Measurements from ENCODE around the gene LHCGR.

DNA sequence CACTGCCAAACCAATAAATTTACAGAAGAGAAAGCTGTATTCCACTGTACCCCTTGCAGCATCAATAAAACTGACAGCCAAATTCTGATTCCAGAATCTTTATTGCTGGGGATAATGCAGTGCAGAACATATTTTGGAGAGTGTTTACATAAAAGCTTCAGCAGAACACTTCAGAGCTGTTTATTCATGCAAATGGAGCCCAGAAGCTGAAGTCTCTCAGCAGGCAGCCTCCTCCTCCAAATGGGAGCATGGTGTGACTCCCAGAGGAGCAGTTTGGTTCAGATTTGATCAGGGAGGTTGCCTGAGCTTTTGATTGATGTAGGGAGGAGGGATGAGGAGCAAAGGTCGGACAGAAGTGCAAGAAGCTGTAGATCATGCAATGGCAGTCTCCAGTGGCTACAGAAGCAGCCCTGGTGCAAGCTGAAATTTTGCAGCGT is 22.4 kb downstream of the LHCGR start:
- TF ChIP-seq, protein P1, sequence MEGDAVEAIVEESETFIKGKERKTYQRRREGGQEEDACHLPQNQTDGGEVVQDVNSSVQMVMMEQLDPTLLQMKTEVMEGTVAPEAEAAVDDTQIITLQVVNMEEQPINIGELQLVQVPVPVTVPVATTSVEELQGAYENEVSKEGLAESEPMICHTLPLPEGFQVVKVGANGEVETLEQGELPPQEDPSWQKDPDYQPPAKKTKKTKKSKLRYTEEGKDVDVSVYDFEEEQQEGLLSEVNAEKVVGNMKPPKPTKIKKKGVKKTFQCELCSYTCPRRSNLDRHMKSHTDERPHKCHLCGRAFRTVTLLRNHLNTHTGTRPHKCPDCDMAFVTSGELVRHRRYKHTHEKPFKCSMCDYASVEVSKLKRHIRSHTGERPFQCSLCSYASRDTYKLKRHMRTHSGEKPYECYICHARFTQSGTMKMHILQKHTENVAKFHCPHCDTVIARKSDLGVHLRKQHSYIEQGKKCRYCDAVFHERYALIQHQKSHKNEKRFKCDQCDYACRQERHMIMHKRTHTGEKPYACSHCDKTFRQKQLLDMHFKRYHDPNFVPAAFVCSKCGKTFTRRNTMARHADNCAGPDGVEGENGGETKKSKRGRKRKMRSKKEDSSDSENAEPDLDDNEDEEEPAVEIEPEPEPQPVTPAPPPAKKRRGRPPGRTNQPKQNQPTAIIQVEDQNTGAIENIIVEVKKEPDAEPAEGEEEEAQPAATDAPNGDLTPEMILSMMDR (IDR thresholded peaks at IDR 0.05), result no peak
- no peak for TF ChIP-seq HMGA2 (CRISPR knock-in tag; IDR thresholded peaks at IDR 0.05)
- no peak for TF ChIP-seq ATF3 (CRISPR knock-in tag; conservative IDR thresholded peaks at IDR 0.05)
- TF ChIP-seq, protein P2, sequence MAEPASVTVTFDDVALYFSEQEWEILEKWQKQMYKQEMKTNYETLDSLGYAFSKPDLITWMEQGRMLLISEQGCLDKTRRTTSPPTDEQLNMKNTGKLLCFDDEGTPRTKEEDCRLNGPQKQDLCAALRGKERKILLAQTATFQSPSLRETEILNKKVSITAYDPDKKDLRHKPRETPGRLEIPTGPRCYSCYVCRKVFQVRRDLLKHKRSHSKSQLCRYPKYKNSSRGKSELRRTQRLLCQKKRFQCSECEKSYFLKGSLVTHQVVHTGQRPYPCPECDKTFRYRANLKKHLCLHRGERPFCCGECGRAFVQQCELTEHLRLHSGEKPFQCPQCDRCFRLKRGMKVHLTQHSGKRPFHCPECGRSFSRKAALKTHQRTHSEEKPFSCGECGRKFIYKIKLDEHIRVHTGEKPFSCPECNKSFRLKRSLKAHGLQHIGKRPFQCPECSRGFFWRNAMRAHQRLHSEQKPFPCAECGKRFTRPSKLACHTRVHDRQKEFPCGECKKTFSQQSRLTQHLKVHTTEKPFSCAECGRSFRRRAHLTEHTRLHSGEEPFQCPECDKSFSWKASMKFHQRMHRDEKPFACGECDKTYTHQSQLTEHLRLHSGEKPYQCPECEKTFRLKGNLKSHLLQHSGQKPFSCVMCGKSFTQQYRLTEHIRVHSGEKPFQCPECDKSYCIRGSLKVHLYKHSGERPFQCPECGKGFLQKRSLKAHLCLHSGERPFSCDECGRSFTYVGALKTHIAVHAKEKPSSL (CRISPR knock-in tag; conservative IDR thresholded peaks at IDR 0.05), result no peak
- TF ChIP-seq, protein P3, sequence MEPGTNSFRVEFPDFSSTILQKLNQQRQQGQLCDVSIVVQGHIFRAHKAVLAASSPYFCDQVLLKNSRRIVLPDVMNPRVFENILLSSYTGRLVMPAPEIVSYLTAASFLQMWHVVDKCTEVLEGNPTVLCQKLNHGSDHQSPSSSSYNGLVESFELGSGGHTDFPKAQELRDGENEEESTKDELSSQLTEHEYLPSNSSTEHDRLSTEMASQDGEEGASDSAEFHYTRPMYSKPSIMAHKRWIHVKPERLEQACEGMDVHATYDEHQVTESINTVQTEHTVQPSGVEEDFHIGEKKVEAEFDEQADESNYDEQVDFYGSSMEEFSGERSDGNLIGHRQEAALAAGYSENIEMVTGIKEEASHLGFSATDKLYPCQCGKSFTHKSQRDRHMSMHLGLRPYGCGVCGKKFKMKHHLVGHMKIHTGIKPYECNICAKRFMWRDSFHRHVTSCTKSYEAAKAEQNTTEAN (CRISPR knock-in tag; IDR thresholded peaks at IDR 0.05), result no peak
